Kidney (tissue), 14 donors: ENCODE results near the gene GADD45G. TPM values are rescaled to one million over a fixed set of nuclear protein-coding genes. Genes with fewer than 3 reads are reported as not detected.

Experiments
- DNase-seq, 5 donors: peaks; one replicate each; pipeline ENCODE4 v3.0.0-alpha.2; 2013 to 2020
- FAIRE-seq: peaks from 2 replicates; lab custom pipeline; 2012; peaks lifted over from hg19 to GRCh38; lab: Jason Lieb, UNC
- H3K27ac ChIP-seq, 2 donors: one replicate each; pipeline ENCODE4 v1.7.0; 2013; ENCODE audit warnings: low read depth in 2 of 2, low read length in 2 of 2, inconsistent platforms in 1 of 2
- H3K27me3 ChIP-seq: one replicate; pipeline ENCODE4 v1.7.1; 2013; ENCODE audit warnings: low read length, inconsistent platforms; ENCODE audit not compliant: control insufficient read depth, insufficient read depth
- H3K36me3 ChIP-seq, 3 donors: one replicate each; pipeline versions ENCODE4 v1.7.0 to v1.7.1; 2013; ENCODE audit warnings: low read length in 3 of 3, control low read depth in 1 of 3, inconsistent platforms in 1 of 3; ENCODE audit not compliant: insufficient read depth in 3 of 3, control insufficient read depth in 2 of 3
- H3K4me1 ChIP-seq, 3 donors: one replicate each; pipeline versions ENCODE4 v1.7.0 to v1.7.1; 2013; ENCODE audit warnings: low read length in 3 of 3, inconsistent platforms in 1 of 3, low read depth in 1 of 3; ENCODE audit not compliant: control insufficient read depth in 2 of 3, insufficient read depth in 2 of 3
- H3K4me3 ChIP-seq, 3 donors: one replicate each; pipeline versions ENCODE4 v1.7.0 to v1.8.1; 2013; ENCODE audit warnings: low read length in 3 of 3, control low read depth in 1 of 3, inconsistent platforms in 1 of 3
- H3K9ac ChIP-seq, 3 donors: one replicate each; pipeline versions ENCODE4 v1.7.0 to v1.7.1; 2013; ENCODE audit warnings: low read length in 3 of 3, control low read depth in 1 of 3, inconsistent platforms in 1 of 3
- H3K9me3 ChIP-seq, 3 donors: one replicate each; pipeline versions ENCODE4 v1.7.0 to v1.7.1; 2013; ENCODE audit warnings: low read length in 3 of 3, control low read depth in 1 of 3, inconsistent platforms in 1 of 3; ENCODE audit not compliant: control insufficient read depth in 2 of 3, insufficient read depth in 1 of 3
- intact Hi-C: fragments of 100-400 bp; cut with DNase I; formaldehyde crosslinking; loops from one replicate; pipeline ENCODE4 v1.11.1; 2022
- polyA plus RNA-seq: library from polyadenylated mRNA; stranded (reverse); fragments of 350-450 nt; fragmentation: Illumina TruSeq; extraction: RNeasy Lipid Tissue Mini Kit (QIAGEN cat#74804); gene quantifications from one replicate; pipeline ENCODE4 v1.2.3, GENCODE V29; 2014; ENCODE audit warnings: low read depth, low replicate concordance; ENCODE audit not compliant: insufficient read depth
- total RNA-seq: library from RNA; stranded (reverse); fragmentation: NEBNext Ultra II Directional; extraction: Animal tissue kit (Norgen Biotek cat#: 25700); gene quantifications from one replicate; pipeline ENCODE4 v1.2.1, GENCODE V29; 2021
- TF ChIP-seq, protein P1 (sequence below): IDR thresholded peaks from 3 replicates; pipeline ENCODE4 v1.5.1; 2012; ENCODE audit warnings: mild to moderate bottlenecking, moderate library complexity, borderline replicate concordance; ENCODE audit not compliant: insufficient read depth; ENCODE audit errors: extremely low read depth
- donor health status: control.
- donor health status: control.
- donor health status: control.
- donor health status: control.
- donor health status: control.
- donor health status: DM: yes; HTN: yes; CAD: no.
- donor health status: Normal renal cell carcinoma (clear cell type).

GADD45G gene
- total and polyA plus RNA-seq, 2 donors from 2014 or later, result 7.3 to 48.4 TPM

DNA sequence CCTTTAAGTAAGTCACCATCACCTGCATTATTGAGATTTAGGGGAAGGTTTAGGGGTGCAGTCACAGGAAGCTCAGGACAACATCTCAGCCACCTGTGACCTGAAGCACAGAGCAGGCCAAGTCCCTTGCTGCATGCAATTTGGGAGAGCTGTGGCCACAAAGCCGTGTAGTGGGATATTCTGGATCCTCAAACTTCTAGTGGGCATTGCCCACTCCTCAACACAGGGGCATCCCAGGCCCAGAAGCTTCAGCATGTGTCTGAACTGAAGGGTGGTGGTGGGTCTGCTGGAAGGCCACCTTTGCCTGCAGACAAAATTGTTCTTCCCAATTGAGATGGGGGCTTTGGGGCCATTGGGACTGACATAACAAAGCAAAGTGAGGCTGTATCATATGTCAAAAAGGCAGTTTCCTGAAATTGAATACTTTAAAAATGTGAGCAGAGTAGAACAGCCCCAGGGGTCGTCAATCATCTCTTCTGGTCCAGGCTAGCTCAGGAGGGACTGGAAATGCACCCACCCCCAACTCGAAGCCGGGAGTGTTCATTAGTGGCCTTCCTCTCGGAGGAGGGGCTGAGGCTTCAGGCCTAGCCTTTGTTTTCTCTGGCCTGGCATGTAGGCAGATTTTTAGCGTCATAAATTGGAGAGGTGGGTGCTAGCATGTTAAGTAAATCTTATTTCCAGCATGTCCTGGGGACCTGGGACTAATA lies 2.8 kb upstream of the GADD45G start:
- Histone ChIP-seq H3K36me3 (no peaks in the 10 kb centered on the region), H3K9me3 (no peaks in the 10 kb centered on the region), H3K9ac (no peak overlapping the region), H3K4me3 (no peak overlapping the region), H3K27ac (no peak overlapping the region), H3K27me3 (no peaks in the 10 kb centered on the region), H3K4me1 (peaks cover 0 to 28% (median 15%) of the 10 kb centered on the region in 3 donors)
- intact Hi-C loops, result no loop called here
- TF ChIP-seq, protein P1, sequence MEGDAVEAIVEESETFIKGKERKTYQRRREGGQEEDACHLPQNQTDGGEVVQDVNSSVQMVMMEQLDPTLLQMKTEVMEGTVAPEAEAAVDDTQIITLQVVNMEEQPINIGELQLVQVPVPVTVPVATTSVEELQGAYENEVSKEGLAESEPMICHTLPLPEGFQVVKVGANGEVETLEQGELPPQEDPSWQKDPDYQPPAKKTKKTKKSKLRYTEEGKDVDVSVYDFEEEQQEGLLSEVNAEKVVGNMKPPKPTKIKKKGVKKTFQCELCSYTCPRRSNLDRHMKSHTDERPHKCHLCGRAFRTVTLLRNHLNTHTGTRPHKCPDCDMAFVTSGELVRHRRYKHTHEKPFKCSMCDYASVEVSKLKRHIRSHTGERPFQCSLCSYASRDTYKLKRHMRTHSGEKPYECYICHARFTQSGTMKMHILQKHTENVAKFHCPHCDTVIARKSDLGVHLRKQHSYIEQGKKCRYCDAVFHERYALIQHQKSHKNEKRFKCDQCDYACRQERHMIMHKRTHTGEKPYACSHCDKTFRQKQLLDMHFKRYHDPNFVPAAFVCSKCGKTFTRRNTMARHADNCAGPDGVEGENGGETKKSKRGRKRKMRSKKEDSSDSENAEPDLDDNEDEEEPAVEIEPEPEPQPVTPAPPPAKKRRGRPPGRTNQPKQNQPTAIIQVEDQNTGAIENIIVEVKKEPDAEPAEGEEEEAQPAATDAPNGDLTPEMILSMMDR, result no peak
- DNase-seq (no peak), FAIRE-seq (no peak)

DNA sequence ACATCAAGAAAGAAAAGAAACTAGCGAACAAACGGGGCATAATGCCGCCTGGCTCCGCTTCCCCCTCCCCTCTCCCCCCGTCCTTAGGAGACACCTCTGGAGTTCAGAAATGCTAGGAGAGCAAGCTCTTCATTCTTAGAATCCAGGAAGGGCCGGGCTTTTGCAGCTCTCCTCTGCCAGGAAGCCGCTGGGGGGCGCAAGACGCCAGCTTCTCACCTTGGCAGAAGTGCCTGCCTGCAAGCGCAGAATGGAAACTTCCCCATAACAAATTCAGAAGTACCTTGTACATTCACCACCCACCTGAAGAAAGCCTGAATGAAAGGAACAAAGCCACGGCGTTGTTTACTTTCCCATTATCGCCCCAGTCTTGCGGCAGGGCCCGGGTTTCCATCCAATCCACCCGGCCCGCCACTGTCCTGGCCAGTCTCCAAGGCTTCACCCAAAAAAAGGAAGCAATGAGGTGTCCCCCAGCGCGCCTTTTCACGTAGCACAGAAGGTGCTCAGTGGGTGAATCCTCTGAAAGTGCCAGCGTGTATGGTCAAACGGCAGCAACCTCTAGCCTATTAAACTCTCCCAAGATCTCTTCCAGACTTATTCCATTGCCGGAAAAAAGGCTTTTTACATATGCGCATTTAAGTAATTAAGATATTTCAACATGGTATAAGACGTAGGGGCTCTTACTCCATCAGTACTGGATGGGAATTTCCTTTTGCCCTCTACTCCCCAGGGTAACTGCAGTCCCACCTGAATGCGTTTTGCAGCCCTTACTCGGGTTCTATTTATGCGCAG lies 1.6 kb upstream of the GADD45G start:
- Histone ChIP-seq H3K4me1 (peaks cover 0 to 30% (median 19%) of the 10 kb centered on the region in 3 donors), H3K4me3 (peak overlapping the region; percentile 13 to 73 (median 53)), H3K27ac (peak overlapping the region; percentile 48 to 55), H3K9ac (peak overlapping the region in 1 of 3 donors; percentile 10), H3K9me3 (no peaks in the 10 kb centered on the region), H3K36me3 (no peaks in the 10 kb centered on the region), H3K27me3 (no peaks in the 10 kb centered on the region)
- TF ChIP-seq, protein P1, result peak; percentile 87
- intact Hi-C loops, result no loop called here
- FAIRE-seq, result peak; percentile 17
- peak; percentile 94 to 96 (median 95) for DNase-seq

DNA sequence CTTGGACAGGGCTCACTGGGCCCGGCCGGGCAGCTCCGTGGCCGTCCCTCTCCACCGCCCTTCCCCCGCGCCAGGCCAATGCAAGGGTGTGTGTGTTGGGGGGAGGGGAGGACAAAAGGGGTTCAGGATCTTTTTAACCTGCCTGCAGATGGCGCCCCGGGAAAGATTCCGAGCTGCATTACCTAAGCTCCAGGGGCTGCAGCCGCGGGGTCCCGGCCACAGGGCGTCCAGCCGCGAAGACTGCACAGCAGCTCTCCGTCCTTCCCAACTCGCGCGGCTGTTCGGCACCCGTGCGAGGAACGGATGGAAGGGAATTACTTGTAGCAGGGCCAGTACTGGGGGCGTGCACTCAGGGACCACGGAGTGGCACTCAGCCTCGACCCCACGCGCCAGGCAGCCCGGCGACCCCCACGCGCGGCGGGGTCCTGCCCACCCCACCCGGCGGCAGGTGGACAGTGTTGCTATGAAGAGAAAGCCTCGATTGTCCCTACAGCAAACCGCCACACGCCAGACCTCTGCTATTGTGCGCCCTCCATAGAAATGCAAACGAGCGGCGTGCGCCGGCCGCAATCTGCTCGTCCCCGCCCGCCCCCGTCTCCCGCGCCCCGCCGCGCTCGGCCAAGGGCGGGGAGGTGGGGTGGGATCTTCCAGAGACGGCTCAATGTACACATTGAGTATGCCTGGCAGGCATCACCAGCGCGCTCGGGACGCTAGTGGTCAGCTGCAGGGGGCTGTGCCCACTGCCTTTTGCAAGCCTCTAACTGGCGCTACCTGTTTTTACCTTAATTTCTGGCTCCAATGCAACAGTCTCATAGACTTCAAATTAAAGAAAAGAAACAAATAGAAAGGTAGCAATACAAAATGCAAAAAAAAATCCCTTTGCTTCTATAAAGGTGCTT lies 796 bp upstream of the GADD45G start:
- Histone ChIP-seq H3K4me1 (peaks cover 0 to 22% (median 19%) of the 10 kb centered on the region in 3 donors), H3K4me3 (peak overlapping the region; percentile 4 to 73 (median 68)), H3K9me3 (no peaks in the 10 kb centered on the region), H3K9ac (peak overlapping the region in 1 of 3 donors; percentile 13), H3K27me3 (no peaks in the 10 kb centered on the region), H3K27ac (peak overlapping the region; percentile 55 to 59), H3K36me3 (no peaks in the 10 kb centered on the region)
- TF ChIP-seq, protein P1, result peak; percentile 37
- FAIRE-seq (no peak), DNase-seq (peak; percentile 87 to 93 (median 91))
- intact Hi-C loops, result no loop called here
